SK-MEL-5 (cell line): ENCODE measurements around the gene FLOT2. TPM values are rescaled to one million over a fixed set of nuclear protein-coding genes. Genes with fewer than 3 reads are reported as not detected.
"Not testable (repeated sequence)": the region's sequence is repeated elsewhere in the genome, so short reads cannot be mapped to it uniquely, and the experiment has no call there.

ENCODE experiments used
- DNase-seq: peaks from one replicate; pipeline ENCODE4 v3.0.0-alpha.2; 2016; ENCODE audit warnings: low read depth, low spot score
- in situ Hi-C: cut with HindIII; loops from 2 replicates; pipeline ENCODE4 v1.10.0; 2016; ENCODE audit warnings: low sequenced_read_pairs, high pct_unique_total_duplicates, low pct_unique_long_range_greater_than_20kb
- total RNA-seq: library from RNA; depleted of rRNA; stranded (reverse); fragments of >200 nt; shearing (Covaris generic); gene quantifications from 2 replicates; pipeline ENCODE4 v1.2.3, GENCODE V29; 2014

FLOT2 gene
- total RNA-seq, 1 experiment from 2014 or later, result 12.6 TPM

- no peak for DNase-seq
- in situ Hi-C loops, result no loop called here
Observed at GRCh38 chr17:28920201-28920600, 22.7 kb upstream of the FLOT2 start.

GRCh38 chr17:28918295-28918694 lies 20.8 kb upstream of the FLOT2 start:
- no peak for DNase-seq
- in situ Hi-C loops, result no loop called here

GRCh38 chr17:28917465-28917864 lies 19.9 kb upstream of the FLOT2 start:
- in situ Hi-C loops, result no loop called here
- DNase-seq, result no peak

GRCh38 chr17:28917029-28917428 lies 19.5 kb upstream of the FLOT2 start:
- DNase-seq, result no peak
- in situ Hi-C loops, result no loop called here

GRCh38 chr17:28916302-28916934 lies 18.9 kb upstream of the FLOT2 start:
- in situ Hi-C loops, result no loop called here

GRCh38 chr17:28912938-28913333 lies 15.4 kb upstream of the FLOT2 start:
- in situ Hi-C loops, result no loop called here
- DNase-seq, result no peak

More at GRCh38 chr17:28916302-28916934, 18.9 kb upstream of the FLOT2 start:
- DNase-seq, result peak; percentile 40

GRCh38 chr17:28912281-28912937 lies 14.9 kb upstream of the FLOT2 start:
- in situ Hi-C loops, result no loop called here
- DNase-seq, result peak; percentile 64

GRCh38 chr17:28911411-28912045 lies 14.0 kb upstream of the FLOT2 start:
- no peak for DNase-seq
- in situ Hi-C loops, result no loop called here

GRCh38 chr17:28910534-28910933 lies 13.0 kb upstream of the FLOT2 start:
- DNase-seq, result no peak
- in situ Hi-C loops, result no loop called here

GRCh38 chr17:28908640-28909167 lies 11.2 kb upstream of the FLOT2 start:
- in situ Hi-C loops, result no loop called here
- DNase-seq, result no peak

- in situ Hi-C loops, result no loop called here
- DNase-seq, result peak; percentile 27
Observed at GRCh38 chr17:28907709-28908475, 10.4 kb upstream of the FLOT2 start.

GRCh38 chr17:28906706-28907438 lies 9.3 kb upstream of the FLOT2 start:
- in situ Hi-C loops, result no loop called here
- DNase-seq, result no peak

- in situ Hi-C loops, result no loop called here
- DNase-seq, result no peak
Observed at GRCh38 chr17:28906276-28906675, 8.7 kb upstream of the FLOT2 start.

GRCh38 chr17:28904800-28905199 lies 7.3 kb upstream of the FLOT2 start:
- in situ Hi-C loops, result no loop called here
- DNase-seq, result no peak

GRCh38 chr17:28903546-28903841 lies 6.0 kb upstream of the FLOT2 start:
- in situ Hi-C loops, DNase-seq: not testable (repeated sequence)

GRCh38 chr17:28902819-28903545 lies 5.4 kb upstream of the FLOT2 start, which contains the start of gene DHRS13:
TSS of gene DHRS13 (minus strand) at chr17:28903079. CDS start at chr17:28902944, 135 bp downstream.
- in situ Hi-C loops, result no loop called here
- DNase-seq, result peak; percentile 90
